NCI-H345 treated with DMSO at 0.1 percent for 48 hours (cell line): Measurements from ENCODE around the gene SLC9A6.

Source experiments
- DNase-seq: peaks from one replicate; lab custom pipeline; 2025; ENCODE audit not compliant: unreplicated experiment; lab: John Stamatoyannopoulos, UW

The SLC9A6 gene

DNA sequence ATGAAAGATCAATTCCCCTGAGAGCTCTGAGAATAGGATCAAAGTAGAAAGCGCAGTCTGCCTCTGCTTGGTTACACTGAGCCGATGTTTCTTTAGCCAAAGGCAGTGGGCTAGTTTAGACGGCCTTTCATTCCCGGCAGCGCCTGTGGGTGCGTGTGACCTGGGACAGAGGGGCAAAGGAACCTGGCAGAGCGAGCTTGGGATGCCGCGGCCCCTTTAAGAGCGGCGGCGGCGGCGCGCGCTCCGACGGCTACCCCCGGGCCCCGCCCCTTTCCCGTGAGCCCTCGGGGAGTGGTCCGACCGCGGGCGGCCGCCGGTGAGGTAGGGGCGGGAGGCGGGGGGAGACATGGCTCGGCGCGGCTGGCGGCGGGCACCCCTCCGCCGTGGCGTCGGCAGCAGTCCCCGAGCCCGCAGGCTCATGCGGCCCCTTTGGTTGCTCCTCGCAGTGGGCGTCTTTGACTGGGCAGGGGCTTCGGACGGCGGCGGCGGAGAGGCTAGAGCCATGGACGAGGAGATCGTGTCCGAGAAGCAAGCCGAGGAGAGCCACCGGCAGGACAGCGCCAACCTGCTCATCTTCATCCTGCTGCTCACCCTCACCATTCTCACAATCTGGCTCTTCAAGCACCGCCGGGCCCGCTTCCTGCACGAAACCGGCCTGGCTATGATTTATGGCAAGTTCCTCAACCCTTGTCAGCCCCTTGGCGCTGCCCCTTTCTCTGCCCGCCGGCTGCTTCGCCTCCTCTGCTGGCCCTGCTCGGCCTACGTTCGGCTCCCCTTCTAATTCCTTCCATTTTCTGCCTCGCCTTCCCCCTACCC, at the start of gene SLC9A6:
Gene SLC9A6, plus strand, starts transcription at position 279 of the 816 bp plus-strand sequence. Its CDS starts 224 bp downstream, at position 503.
- peak; percentile 30 for DNase-seq

DNA sequence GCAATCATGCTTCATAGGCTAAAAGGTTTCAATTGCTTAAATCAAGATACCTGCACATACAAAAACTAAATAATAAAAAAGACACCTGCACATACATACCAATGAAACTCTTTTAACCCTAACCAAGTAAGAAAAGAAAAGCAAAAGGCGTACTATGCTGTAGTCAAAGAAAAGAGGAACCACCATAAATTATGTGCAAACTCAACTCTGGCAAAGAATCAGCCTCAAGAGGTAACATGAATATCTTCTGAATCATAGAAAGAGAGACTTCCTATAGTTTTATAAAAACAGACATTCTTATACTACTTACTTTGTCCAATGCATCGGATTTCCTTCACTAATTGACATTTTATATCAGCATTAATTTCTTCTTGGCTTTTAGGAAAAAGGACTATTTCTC, 40.7 kb upstream of the SLC9A6 start:
- DNase-seq: no peak

DNA sequence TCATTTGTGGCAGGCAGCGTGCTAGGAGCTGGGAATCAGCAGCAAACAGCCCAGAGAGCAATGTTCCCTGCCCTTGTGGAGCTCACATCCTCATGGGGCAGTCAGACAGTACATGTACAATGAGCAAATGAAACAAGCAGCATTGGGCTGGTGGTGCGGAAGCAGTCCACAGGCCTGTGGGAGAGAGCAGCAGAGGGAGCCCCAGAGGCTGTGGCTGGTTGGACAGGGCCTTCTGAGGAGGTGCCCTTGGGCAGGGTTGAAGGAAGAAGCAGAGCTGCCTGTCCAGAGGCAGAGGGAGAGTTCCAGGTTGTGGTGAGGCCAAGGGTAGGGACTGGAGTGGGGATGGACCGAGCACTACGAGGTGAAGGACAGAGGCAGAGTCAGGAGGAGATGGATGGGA, 33.9 kb upstream of the SLC9A6 start:
- DNase-seq: no peak

GRCh38 chrX:135973025-135973547, 12.1 kb upstream of the SLC9A6 start:
- no peak for DNase-seq

GRCh38 chrX:135973548-135974278, 11.5 kb upstream of the SLC9A6 start, which contains the start of gene MMGT1:
TSS of gene MMGT1 (minus strand) at chrX:135973988. CDS start at chrX:135973675, 313 bp downstream.
- peak; percentile 55 for DNase-seq

- no peak for DNase-seq
These were observed 10.9 kb upstream of the SLC9A6 start for GRCh38 chrX:135974279-135974856.

- no peak for DNase-seq
These were observed 9.8 kb upstream of the SLC9A6 start for GRCh38 chrX:135975421-135975820.

DNA sequence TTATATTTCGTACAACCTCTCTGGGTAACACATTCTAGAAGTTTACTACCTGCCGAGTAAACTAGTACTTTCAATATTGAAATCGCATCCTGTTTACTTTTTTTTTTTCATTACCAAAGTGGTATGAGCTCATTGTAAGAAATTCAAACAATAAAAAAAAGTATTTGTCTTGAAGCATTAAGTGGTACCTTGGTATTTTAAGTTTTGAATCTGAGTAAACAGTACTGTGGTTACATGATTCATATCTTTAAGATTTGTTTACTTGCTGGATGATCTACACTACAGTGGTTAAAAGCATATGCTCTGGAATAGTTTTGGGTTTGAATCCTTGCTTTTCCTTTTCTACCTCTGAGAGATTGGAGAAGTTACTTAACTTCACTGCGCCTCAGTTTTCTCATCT, 7.6 kb upstream of the SLC9A6 start:
- DNase-seq: no peak

DNA sequence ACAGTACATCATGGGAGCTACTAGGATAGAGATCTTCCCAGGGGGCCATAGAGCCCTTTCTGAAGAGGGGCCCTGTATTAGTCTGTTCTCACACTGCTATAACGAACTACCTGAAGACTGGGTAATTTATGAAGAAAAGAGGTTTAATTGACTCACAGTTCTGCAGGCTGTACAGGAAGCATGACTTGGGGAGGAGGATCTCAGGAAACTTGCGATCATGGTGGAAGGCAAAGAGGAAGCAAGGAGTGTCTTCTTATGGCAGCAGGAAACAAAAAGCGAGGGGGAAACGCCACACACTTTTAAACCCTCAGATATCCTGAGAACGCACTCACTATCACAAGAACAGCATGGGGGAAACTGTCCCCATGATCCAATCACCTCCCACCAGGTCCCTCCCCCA, 4.2 kb upstream of the SLC9A6 start:
- no peak for DNase-seq

- no peak for DNase-seq
These were observed 3.6 kb upstream of the SLC9A6 start for GRCh38 chrX:135981668-135982067.

- DNase-seq: no peak
These were observed 2.4 kb upstream of the SLC9A6 start for GRCh38 chrX:135982860-135983259.

DNA sequence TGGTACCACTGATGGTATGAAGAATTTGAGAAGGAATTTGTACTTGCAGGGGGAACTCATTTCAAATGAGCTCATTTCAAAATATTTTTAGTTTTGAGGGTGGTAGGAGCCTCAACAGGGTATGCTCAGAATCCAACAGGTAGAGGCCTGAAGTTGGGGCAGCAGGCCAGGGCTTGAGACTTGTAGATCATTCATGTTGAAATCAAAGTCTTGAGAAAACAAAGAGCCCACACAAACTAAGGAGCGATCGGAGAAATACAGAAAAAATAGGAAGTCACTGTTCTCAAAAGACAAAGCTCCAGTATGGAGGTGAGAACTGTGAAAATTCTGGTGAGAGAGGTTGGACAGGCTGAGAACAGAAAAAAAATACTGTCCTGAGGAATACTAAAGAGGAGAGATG, 979 bp upstream of the SLC9A6 start:
- DNase-seq: no peak

DNA sequence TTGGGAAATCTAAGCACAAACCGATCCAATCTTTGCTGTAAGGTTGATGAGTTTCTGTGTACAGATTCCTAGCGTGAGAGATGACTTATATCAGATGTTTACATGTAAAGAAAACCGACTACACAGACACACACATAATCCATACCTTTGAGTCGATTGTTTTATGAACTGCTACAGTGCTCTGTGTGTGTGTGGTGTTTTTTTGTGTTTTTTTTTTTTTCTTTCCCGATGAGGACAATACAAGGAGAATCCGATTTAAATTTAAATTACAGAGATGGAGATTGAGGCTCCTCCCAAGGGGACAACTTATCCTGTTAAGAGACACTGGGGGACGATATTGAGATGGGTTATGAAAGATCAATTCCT, 461 bp upstream of the SLC9A6 start:
- no peak for DNase-seq

DNA sequence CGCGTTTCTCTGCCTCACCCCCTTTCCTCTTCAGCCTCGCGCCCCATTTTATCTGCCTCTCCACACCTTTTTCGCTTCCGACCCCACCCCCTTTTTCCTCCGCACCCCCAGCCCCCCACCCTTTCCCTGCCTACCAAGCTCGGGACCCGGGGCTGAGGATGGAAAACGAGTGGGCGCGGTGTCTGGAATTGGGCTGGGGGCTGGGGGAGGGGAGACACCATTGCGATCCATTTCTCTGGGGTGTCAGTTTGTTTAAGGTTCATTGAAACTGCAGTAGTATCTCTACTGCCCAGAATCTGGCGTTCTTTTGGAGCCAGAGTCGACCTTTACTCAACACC, 707 bp downstream of the SLC9A6 start:
- no peak for DNase-seq

GRCh38 chrX:135988245-135988644, 3.0 kb downstream of the SLC9A6 start:
- DNase-seq: no peak

DNA sequence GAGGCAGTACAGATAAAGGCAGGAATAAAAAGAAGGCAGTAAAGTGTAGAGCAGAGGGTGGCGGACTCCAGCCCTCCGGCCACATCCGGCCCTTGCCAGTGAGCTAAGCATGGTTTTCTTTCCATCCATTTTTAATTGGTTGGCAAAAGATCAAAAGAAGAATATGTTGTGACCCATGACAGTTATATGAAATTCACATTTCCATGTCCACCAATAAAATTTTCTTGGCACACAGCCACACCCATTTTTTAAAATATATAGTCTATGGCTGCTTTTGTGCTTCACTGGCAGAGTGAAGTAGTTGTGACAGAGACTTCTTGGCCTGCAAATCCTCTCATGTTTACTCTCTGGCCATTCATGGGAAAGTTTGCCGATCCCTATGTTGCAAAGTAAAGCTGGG, 29.8 kb downstream of the SLC9A6 start:
- no peak for DNase-seq

GRCh38 chrX:136016881-136017280, 31.6 kb downstream of the SLC9A6 start:
- no peak for DNase-seq

- no peak for DNase-seq
These were observed 34.0 kb downstream of the SLC9A6 start for GRCh38 chrX:136019226-136019625.

GRCh38 chrX:136021160-136021559, 35.9 kb downstream of the SLC9A6 start:
- no peak for DNase-seq

- DNase-seq: no peak
These were observed 36.7 kb downstream of the SLC9A6 start for GRCh38 chrX:136021903-136022302.

- DNase-seq: no peak
These were observed 39.9 kb downstream of the SLC9A6 start for GRCh38 chrX:136025091-136025490.
